NCI-H2196 treated with DMSO at 0.1 percent for 48 hours (cell line): Measurements from ENCODE around the gene SLC25A47.

Source experiments
- DNase-seq: peaks from one replicate; lab custom pipeline; 2025; ENCODE audit not compliant: unreplicated experiment; lab: John Stamatoyannopoulos, UW

Gene SLC25A47

GRCh38 chr14:100322138-100322957 is 791 bp upstream of the SLC25A47 start:
- no peak for DNase-seq

GRCh38 chr14:100323942-100324307 is 786 bp downstream of the SLC25A47 start:
- DNase-seq, result no peak

GRCh38 chr14:100325231-100325632 is 2.1 kb downstream of the SLC25A47 start:
- no peak for DNase-seq

- no peak for DNase-seq
These were observed 2.8 kb downstream of the SLC25A47 start for GRCh38 chr14:100325958-100326357.

GRCh38 chr14:100327128-100327527 is 4.0 kb downstream of the SLC25A47 start:
- DNase-seq, result no peak

- DNase-seq, result no peak
These were observed 5.5 kb downstream of the SLC25A47 start for GRCh38 chr14:100328495-100329163.

- DNase-seq, result no peak
These were observed 6.3 kb downstream of the SLC25A47 start for GRCh38 chr14:100329233-100330006.

- DNase-seq, result no peak
These were observed 6.8 kb downstream of the SLC25A47 start for GRCh38 chr14:100330007-100330344.

GRCh38 chr14:100330388-100330931 is 7.3 kb downstream of the SLC25A47 start:
- DNase-seq, result no peak

- no peak for DNase-seq
These were observed 9.0 kb downstream of the SLC25A47 start for GRCh38 chr14:100332071-100332639.

- no peak for DNase-seq
These were observed 9.7 kb downstream of the SLC25A47 start for GRCh38 chr14:100332797-100333196.

- no peak for DNase-seq
These were observed 10.2 kb downstream of the SLC25A47 start for GRCh38 chr14:100333311-100333710.

- DNase-seq, result no peak
These were observed 10.7 kb downstream of the SLC25A47 start for GRCh38 chr14:100333827-100334226.

GRCh38 chr14:100334904-100335303 is 11.8 kb downstream of the SLC25A47 start:
- no peak for DNase-seq

GRCh38 chr14:100336618-100337530 is 13.7 kb downstream of the SLC25A47 start:
- no peak for DNase-seq

GRCh38 chr14:100339766-100340422 is 16.8 kb downstream of the SLC25A47 start:
- DNase-seq, result no peak

GRCh38 chr14:100340423-100340813 is 17.3 kb downstream of the SLC25A47 start:
- no peak for DNase-seq

- no peak for DNase-seq
These were observed 18.3 kb downstream of the SLC25A47 start for GRCh38 chr14:100341301-100342031.

GRCh38 chr14:100342195-100342594 is 19.1 kb downstream of the SLC25A47 start:
- DNase-seq, result no peak
